ENCODE data around the gene TTN. TPM values are rescaled to one million over a fixed set of nuclear protein-coding genes. Genes with fewer than 3 reads are reported as not detected.
A peak's percentile ranks its signal among the peaks of the same experiment; 100 is the strongest.

The TTN gene
- total and polyA plus RNA-seq, 2 donors (not counting 1 experiment from before 2014, with no cell fraction given): 1.7 to 46.4 TPM

DNA sequence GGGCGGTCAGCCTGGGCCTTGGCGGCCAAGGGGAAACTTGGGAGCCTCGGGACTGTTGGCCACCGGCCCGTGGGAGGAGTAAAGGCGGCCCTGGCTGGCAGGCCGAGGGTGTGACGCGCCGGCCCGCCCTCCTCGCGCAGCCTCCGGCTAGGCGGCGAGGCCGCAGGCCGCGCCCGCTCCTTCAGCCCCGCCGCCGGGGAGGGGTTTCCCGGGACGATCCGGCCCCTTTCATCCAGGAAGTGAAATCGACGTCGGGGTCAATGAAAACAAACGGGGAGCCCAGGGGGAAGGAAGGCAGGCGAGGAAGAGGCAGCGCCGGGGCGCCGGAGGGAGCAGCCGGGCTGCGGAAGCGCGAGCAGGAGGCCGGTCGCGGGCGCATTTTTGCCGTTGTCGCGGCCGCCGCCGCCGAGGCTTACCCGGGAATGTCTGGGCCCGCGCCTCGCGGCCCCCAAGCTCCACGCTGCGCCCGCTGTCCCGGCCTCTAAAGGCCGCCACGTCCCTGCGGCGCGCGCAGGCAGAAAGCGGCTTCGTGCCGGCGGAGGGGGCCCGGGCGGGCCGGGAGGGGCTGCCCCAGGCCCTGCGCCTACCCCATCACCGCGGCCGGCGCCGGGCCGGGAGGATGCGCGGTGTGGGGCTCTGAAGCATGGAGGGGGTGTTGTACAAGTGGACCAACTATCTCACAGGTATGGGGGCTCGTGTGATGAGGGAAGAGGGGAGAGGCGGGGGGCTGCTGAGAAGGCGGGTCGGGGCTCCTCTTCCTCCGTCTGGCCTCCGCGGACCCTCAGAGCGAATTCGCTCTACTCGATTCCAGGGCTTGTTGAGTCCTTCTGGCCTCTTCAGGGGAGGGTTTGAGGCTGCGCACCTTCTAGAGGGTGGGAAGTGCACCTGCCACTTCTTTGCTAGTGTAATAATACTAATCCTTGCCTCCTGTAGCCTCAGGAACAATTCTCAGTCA, 326.7 kb downstream of the TTN start, which contains the start of gene PLEKHA3:
PLEKHA3 (plus strand) TSS at position 231 of the 955 bp plus-strand sequence; CDS start at position 644, 413 bp downstream.
- Mint-ChIP-seq H3K27me3 (no peaks in the 10 kb centered on the region), H3K4me3 (peak within 1 kb of the TSS; percentile 98), H3K27ac (peak within 1 kb of the TSS; percentile 97), H3K4me1 (peaks cover 52% of the 10 kb centered on the region), H3K9me3 (ENCODE audit: insufficient read depth) (no peaks in the 10 kb centered on the region)
- ATAC-seq (ENCODE audit: low read depth): peak; percentile 63
- Histone ChIP-seq H4K20me1 (ENCODE audit: control insufficient read depth, insufficient read depth, low read length, poor library complexity, severe bottlenecking) (peaks cover 36% of the 10 kb centered on the region), H3K27ac (ENCODE audit: low read length in 2 of 2) (peak within 1 kb of the TSS; percentile 86 to 90), H3K4me3 (ENCODE audit: control extremely low read depth in 1 of 5, extremely low read depth in 1 of 5, insufficient read depth in 1 of 5, low read depth in 2 of 5, low read length in 4 of 5) (peak within 1 kb of the TSS; percentile 52 to 98 (median 69)), H3K9ac (ENCODE audit: low read length) (peak within 1 kb of the TSS; percentile 92), H3K27me3 (replicated peaks in 1 of 4; ENCODE audit: control extremely low read depth in 1 of 4, control insufficient read depth in 3 of 4, insufficient read depth in 4 of 4, low read length in 3 of 4) (no peaks in the 10 kb centered on the region), H3K36me3 (replicated peaks in 1 of 2; ENCODE audit: control extremely low read depth in 1 of 2, control insufficient read depth in 1 of 2, extremely low read depth in 1 of 2, insufficient read depth in 2 of 2, low read length in 1 of 2) (no peaks in the 10 kb centered on the region), H3K4me2 (replicated peaks; ENCODE audit: low read depth, low read length, poor library complexity, severe bottlenecking) (peak within 1 kb of the TSS; percentile 94), H3K79me2 (ENCODE audit: control insufficient read depth, insufficient read depth, low read length) (peaks cover 49% of the 10 kb centered on the region), H2AFZ (ENCODE audit: insufficient read depth, low read depth, low read length, poor library complexity, severe bottlenecking) (peak within 1 kb of the TSS; percentile 93), H3K9me3 (ENCODE audit: control extremely low read depth in 1 of 3, control insufficient read depth in 2 of 3, insufficient read depth in 1 of 3, low read length in 2 of 3) (no peaks in the 10 kb centered on the region), H3K4me1 (ENCODE audit: control insufficient read depth in 2 of 2, insufficient read depth in 2 of 2, low read length in 2 of 2) (peaks cover 32 to 34% of the 10 kb centered on the region in 2 donors)
- TF ChIP-seq EZH2 (IDR thresholded peaks at IDR 0.05; ENCODE audit: borderline replicate concordance, insufficient read depth, low read depth, low read length, poor library complexity, severe bottlenecking): no peak
- TF ChIP-seq, protein P1, sequence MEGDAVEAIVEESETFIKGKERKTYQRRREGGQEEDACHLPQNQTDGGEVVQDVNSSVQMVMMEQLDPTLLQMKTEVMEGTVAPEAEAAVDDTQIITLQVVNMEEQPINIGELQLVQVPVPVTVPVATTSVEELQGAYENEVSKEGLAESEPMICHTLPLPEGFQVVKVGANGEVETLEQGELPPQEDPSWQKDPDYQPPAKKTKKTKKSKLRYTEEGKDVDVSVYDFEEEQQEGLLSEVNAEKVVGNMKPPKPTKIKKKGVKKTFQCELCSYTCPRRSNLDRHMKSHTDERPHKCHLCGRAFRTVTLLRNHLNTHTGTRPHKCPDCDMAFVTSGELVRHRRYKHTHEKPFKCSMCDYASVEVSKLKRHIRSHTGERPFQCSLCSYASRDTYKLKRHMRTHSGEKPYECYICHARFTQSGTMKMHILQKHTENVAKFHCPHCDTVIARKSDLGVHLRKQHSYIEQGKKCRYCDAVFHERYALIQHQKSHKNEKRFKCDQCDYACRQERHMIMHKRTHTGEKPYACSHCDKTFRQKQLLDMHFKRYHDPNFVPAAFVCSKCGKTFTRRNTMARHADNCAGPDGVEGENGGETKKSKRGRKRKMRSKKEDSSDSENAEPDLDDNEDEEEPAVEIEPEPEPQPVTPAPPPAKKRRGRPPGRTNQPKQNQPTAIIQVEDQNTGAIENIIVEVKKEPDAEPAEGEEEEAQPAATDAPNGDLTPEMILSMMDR (IDR thresholded peaks at IDR 0.05): no peak
- intact Hi-C loops (cut with micrococcal nuclease): no loop called here
- WGBS (ENCODE audit: insufficient coverage): under 1% methylated on average over 73 of the region's 92 CpGs
- ChIA-PET CTCF (interaction anchor here (0.7 to 2.1 kb wide), 3 partner anchors 66 to 215 kb away, joined by 3 to 4 read pairs (median 4); no protein-coding TSS in a partner anchor), POLR2A (interaction anchor here (0.6 to 1.7 kb wide), 2 partner anchors 30 to 114 kb away, joined by 3 to 5 read pairs; partner anchors contain the start of genes PJVK and PRKRA)
- peak; percentile 89 for DNase-seq

All from B cell (primary cell).